ENCODE data around the gene ZNF207.
"Not testable (repeated sequence)": the region's sequence is repeated elsewhere in the genome, so short reads cannot be mapped to it uniquely, and the experiment has no call there.

ZNF207 gene

GRCh38 chr17:32361270-32361669 lies 11.3 kb downstream of the ZNF207 start:
- no peak for TF ChIP-seq SUZ12 (IDR thresholded peaks at IDR 0.05; ENCODE audit: extremely low read depth, insufficient read depth, insufficient read length)
- TF ChIP-seq ZNF274 (IDR thresholded peaks at IDR 0.05; ENCODE audit: low read depth, low read length), result no peak
- TF ChIP-seq YY1 (IDR thresholded peaks at IDR 0.05; ENCODE audit: insufficient read depth, insufficient read length), result no peak
- no peaks in the 10 kb centered on the region for H3K9me3 ChIP-seq (ENCODE audit: insufficient read depth, low read length)
- no peaks in the 10 kb centered on the region for H3K4me1 ChIP-seq (ENCODE audit: insufficient read depth, insufficient read length)
- no peaks in the 10 kb centered on the region for H3K27me3 ChIP-seq (ENCODE audit: insufficient read depth, insufficient read length)
- peaks cover 92% of the 10 kb centered on the region for H3K36me3 ChIP-seq (ENCODE audit: insufficient read depth, insufficient read length, low read length)
- no peak for DNase-seq (ENCODE audit: low read depth, low spot score)
- H3K9ac ChIP-seq (ENCODE audit: insufficient read length, low read depth), result no peak overlapping the region
- H3K4me3 ChIP-seq (ENCODE audit: insufficient read length, low read depth), result no peak overlapping the region

- H3K36me3 ChIP-seq (ENCODE audit: insufficient read depth, insufficient read length, low read length), result peaks cover 89% of the 10 kb centered on the region
- TF ChIP-seq SUZ12 (IDR thresholded peaks at IDR 0.05; ENCODE audit: extremely low read depth, insufficient read depth, insufficient read length), result no peak
- TF ChIP-seq ZNF274 (IDR thresholded peaks at IDR 0.05; ENCODE audit: low read depth, low read length), result no peak
- TF ChIP-seq YY1 (IDR thresholded peaks at IDR 0.05; ENCODE audit: insufficient read depth, insufficient read length), result no peak
- no peak for DNase-seq (ENCODE audit: low read depth, low spot score)
- no peak overlapping the region for H3K9ac ChIP-seq (ENCODE audit: insufficient read length, low read depth)
- H3K4me1 ChIP-seq (ENCODE audit: insufficient read depth, insufficient read length), result no peaks in the 10 kb centered on the region
- no peak overlapping the region for H3K4me3 ChIP-seq (ENCODE audit: insufficient read length, low read depth)
- no peaks in the 10 kb centered on the region for H3K9me3 ChIP-seq (ENCODE audit: insufficient read depth, low read length)
- no peaks in the 10 kb centered on the region for H3K27me3 ChIP-seq (ENCODE audit: insufficient read depth, insufficient read length)
Observed at GRCh38 chr17:32370426-32370825, 20.5 kb downstream of the ZNF207 start.

GRCh38 chr17:32382526-32383223 lies 32.7 kb downstream of the ZNF207 start:
- Histone ChIP-seq H3K9me3 (ENCODE audit: insufficient read depth, low read length) (no peaks in the 10 kb centered on the region), H3K36me3 (ENCODE audit: insufficient read depth, insufficient read length, low read length) (peaks cover 34% of the 10 kb centered on the region), H3K27me3 (ENCODE audit: insufficient read depth, insufficient read length) (no peaks in the 10 kb centered on the region), H3K9ac (ENCODE audit: insufficient read length, low read depth) (no peak overlapping the region), H3K4me3 (ENCODE audit: insufficient read length, low read depth) (no peak overlapping the region), H3K4me1 (ENCODE audit: insufficient read depth, insufficient read length) (no peaks in the 10 kb centered on the region)
- DNase-seq (ENCODE audit: low read depth, low spot score), result no peak
- TF ChIP-seq SUZ12 (IDR thresholded peaks at IDR 0.05; ENCODE audit: extremely low read depth, insufficient read depth, insufficient read length), result no peak
- no peak for TF ChIP-seq ZNF274 (IDR thresholded peaks at IDR 0.05; ENCODE audit: low read depth, low read length)
- no peak for TF ChIP-seq YY1 (IDR thresholded peaks at IDR 0.05; ENCODE audit: insufficient read depth, insufficient read length)

GRCh38 chr17:32383926-32384434 lies 34.0 kb downstream of the ZNF207 start:
- H3K4me3 ChIP-seq (ENCODE audit: insufficient read length, low read depth), result no peak overlapping the region
- no peak for TF ChIP-seq ZNF274 (IDR thresholded peaks at IDR 0.05; ENCODE audit: low read depth, low read length)
- no peak for TF ChIP-seq YY1 (IDR thresholded peaks at IDR 0.05; ENCODE audit: insufficient read depth, insufficient read length)
- TF ChIP-seq SUZ12 (IDR thresholded peaks at IDR 0.05; ENCODE audit: extremely low read depth, insufficient read depth, insufficient read length), result no peak
- H3K9me3 ChIP-seq (ENCODE audit: insufficient read depth, low read length), result no peaks in the 10 kb centered on the region
- no peak overlapping the region for H3K9ac ChIP-seq (ENCODE audit: insufficient read length, low read depth)
- no peaks in the 10 kb centered on the region for H3K4me1 ChIP-seq (ENCODE audit: insufficient read depth, insufficient read length)
- no peak for DNase-seq (ENCODE audit: low read depth, low spot score)
- no peaks in the 10 kb centered on the region for H3K27me3 ChIP-seq (ENCODE audit: insufficient read depth, insufficient read length)
- peaks cover 23% of the 10 kb centered on the region for H3K36me3 ChIP-seq (ENCODE audit: insufficient read depth, insufficient read length, low read length)

GRCh38 chr17:32385121-32385520 lies 35.2 kb downstream of the ZNF207 start:
- peaks cover 18% of the 10 kb centered on the region for H3K36me3 ChIP-seq (ENCODE audit: insufficient read depth, insufficient read length, low read length)
- no peak overlapping the region for H3K9ac ChIP-seq (ENCODE audit: insufficient read length, low read depth)
- H3K27me3 ChIP-seq (ENCODE audit: insufficient read depth, insufficient read length), result no peaks in the 10 kb centered on the region
- H3K9me3 ChIP-seq (ENCODE audit: insufficient read depth, low read length), result no peaks in the 10 kb centered on the region
- no peak for DNase-seq (ENCODE audit: low read depth, low spot score)
- H3K4me1 ChIP-seq (ENCODE audit: insufficient read depth, insufficient read length), result no peaks in the 10 kb centered on the region
- no peak overlapping the region for H3K4me3 ChIP-seq (ENCODE audit: insufficient read length, low read depth)
- no peak for TF ChIP-seq YY1 (IDR thresholded peaks at IDR 0.05; ENCODE audit: insufficient read depth, insufficient read length)
- no peak for TF ChIP-seq SUZ12 (IDR thresholded peaks at IDR 0.05; ENCODE audit: extremely low read depth, insufficient read depth, insufficient read length)
- no peak for TF ChIP-seq ZNF274 (IDR thresholded peaks at IDR 0.05; ENCODE audit: low read depth, low read length)

- Histone ChIP-seq H3K4me3 (ENCODE audit: insufficient read length, low read depth) (no peak overlapping the region), H3K4me1 (ENCODE audit: insufficient read depth, insufficient read length) (no peaks in the 10 kb centered on the region)
- TF ChIP-seq ZNF274 (IDR thresholded peaks at IDR 0.05; ENCODE audit: low read depth, low read length) (no peak), YY1 (IDR thresholded peaks at IDR 0.05; ENCODE audit: insufficient read depth, insufficient read length) (no peak), SUZ12 (IDR thresholded peaks at IDR 0.05; ENCODE audit: extremely low read depth, insufficient read depth, insufficient read length) (no peak)
Observed at GRCh38 chr17:32385971-32386370, 36.0 kb downstream of the ZNF207 start.

GRCh38 chr17:32386844-32387243 lies 36.9 kb downstream of the ZNF207 start:
- TF ChIP-seq SUZ12 (IDR thresholded peaks at IDR 0.05; ENCODE audit: extremely low read depth, insufficient read depth, insufficient read length), result no peak
- no peak for TF ChIP-seq YY1 (IDR thresholded peaks at IDR 0.05; ENCODE audit: insufficient read depth, insufficient read length)
- no peak for TF ChIP-seq ZNF274 (IDR thresholded peaks at IDR 0.05; ENCODE audit: low read depth, low read length)
- Histone ChIP-seq H3K4me1 (ENCODE audit: insufficient read depth, insufficient read length) (no peaks in the 10 kb centered on the region), H3K9me3 (ENCODE audit: insufficient read depth, low read length) (no peaks in the 10 kb centered on the region), H3K36me3 (ENCODE audit: insufficient read depth, insufficient read length, low read length) (peaks cover 11% of the 10 kb centered on the region), H3K27me3 (ENCODE audit: insufficient read depth, insufficient read length) (no peaks in the 10 kb centered on the region), H3K4me3 (ENCODE audit: insufficient read length, low read depth) (no peak overlapping the region), H3K9ac (ENCODE audit: insufficient read length, low read depth) (no peak overlapping the region)
- no peak for DNase-seq (ENCODE audit: low read depth, low spot score)

More at GRCh38 chr17:32385971-32386370, 36.0 kb downstream of the ZNF207 start:
- Histone ChIP-seq H3K9me3 (ENCODE audit: insufficient read depth, low read length) (no peaks in the 10 kb centered on the region), H3K27me3 (ENCODE audit: insufficient read depth, insufficient read length) (no peaks in the 10 kb centered on the region), H3K36me3 (ENCODE audit: insufficient read depth, insufficient read length, low read length) (peaks cover 13% of the 10 kb centered on the region), H3K9ac (ENCODE audit: insufficient read length, low read depth) (no peak overlapping the region)
- no peak for DNase-seq (ENCODE audit: low read depth, low spot score)

GRCh38 chr17:32388128-32388527 lies 38.2 kb downstream of the ZNF207 start:
- H3K27me3 ChIP-seq (ENCODE audit: insufficient read depth, insufficient read length); DNase-seq (ENCODE audit: low read depth, low spot score); H3K4me3 ChIP-seq (ENCODE audit: insufficient read length, low read depth); H3K9ac ChIP-seq (ENCODE audit: insufficient read length, low read depth); H3K9me3 ChIP-seq (ENCODE audit: insufficient read depth, low read length); H3K4me1 ChIP-seq (ENCODE audit: insufficient read depth, insufficient read length); H3K36me3 ChIP-seq (ENCODE audit: insufficient read depth, insufficient read length, low read length): not testable (repeated sequence)
